ENCODE measurements around the gene NRP1.

The NRP1 gene

GRCh38 chr10:33365871-33366411, 31.5 kb upstream of the NRP1 start:
- TF ChIP-seq, protein P1, sequence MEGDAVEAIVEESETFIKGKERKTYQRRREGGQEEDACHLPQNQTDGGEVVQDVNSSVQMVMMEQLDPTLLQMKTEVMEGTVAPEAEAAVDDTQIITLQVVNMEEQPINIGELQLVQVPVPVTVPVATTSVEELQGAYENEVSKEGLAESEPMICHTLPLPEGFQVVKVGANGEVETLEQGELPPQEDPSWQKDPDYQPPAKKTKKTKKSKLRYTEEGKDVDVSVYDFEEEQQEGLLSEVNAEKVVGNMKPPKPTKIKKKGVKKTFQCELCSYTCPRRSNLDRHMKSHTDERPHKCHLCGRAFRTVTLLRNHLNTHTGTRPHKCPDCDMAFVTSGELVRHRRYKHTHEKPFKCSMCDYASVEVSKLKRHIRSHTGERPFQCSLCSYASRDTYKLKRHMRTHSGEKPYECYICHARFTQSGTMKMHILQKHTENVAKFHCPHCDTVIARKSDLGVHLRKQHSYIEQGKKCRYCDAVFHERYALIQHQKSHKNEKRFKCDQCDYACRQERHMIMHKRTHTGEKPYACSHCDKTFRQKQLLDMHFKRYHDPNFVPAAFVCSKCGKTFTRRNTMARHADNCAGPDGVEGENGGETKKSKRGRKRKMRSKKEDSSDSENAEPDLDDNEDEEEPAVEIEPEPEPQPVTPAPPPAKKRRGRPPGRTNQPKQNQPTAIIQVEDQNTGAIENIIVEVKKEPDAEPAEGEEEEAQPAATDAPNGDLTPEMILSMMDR (conservative IDR thresholded peaks at IDR 0.05; ENCODE audit: control insufficient read depth, insufficient read depth, low read depth, low read length): no peak
- no peak overlapping the region for H3K4me3 ChIP-seq (ENCODE audit: control insufficient read depth, low read depth, low read length)
- DNase-seq (ENCODE audit: low read depth): peak; percentile 98

- TF ChIP-seq, protein P1 (conservative IDR thresholded peaks at IDR 0.05; ENCODE audit: control insufficient read depth, insufficient read depth, low read depth, low read length): no peak
- no peak for DNase-seq (ENCODE audit: low read depth)
- no peak overlapping the region for H3K4me3 ChIP-seq (ENCODE audit: control insufficient read depth, low read depth, low read length)
Measured at GRCh38 chr10:33365301-33365700, 30.8 kb upstream of the NRP1 start.

DNA sequence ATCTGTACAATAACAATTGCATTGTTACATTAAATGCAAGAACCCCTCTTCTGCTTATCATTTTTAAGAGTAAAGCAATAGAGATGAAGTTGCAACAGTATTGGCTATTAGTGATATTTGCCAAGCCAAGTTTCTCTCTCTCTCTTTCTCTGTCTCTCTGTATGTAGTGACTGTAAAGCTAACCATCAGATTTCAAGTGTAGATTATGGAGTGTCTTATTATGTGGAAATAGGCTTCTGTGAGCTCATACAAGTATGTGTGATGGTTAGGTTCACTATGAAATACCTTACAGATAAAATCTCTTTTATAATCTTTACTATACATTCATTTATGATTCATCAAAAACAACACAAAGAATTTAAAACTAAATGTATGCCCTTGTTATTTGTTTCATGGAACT, 28.6 kb upstream of the NRP1 start:
- H3K4me3 ChIP-seq (ENCODE audit: control insufficient read depth, low read depth, low read length): no peak overlapping the region
- TF ChIP-seq, protein P1 (conservative IDR thresholded peaks at IDR 0.05; ENCODE audit: control insufficient read depth, insufficient read depth, low read depth, low read length): no peak
- no peak for DNase-seq (ENCODE audit: low read depth)

DNA sequence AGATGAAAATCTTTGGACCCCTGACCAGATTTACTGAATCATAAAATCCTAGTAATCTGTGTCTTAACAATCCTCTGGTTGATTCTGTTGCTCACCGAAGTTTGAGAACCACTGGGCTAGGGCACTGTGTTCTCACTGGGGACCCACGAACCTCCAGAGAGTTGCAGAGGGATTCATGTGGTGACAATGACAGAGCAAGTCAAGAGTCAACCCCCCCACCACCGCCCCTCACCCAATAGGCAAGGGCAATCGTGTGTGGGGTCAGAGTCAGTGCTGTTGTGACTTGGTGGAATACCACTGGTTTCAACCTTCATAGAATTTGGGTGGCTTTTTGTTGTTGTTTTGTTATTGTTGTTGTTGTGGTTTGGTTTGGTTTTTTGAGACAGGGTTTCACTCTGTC, 23.5 kb upstream of the NRP1 start:
- DNase-seq (ENCODE audit: low read depth): no peak
- TF ChIP-seq, protein P1 (conservative IDR thresholded peaks at IDR 0.05; ENCODE audit: control insufficient read depth, insufficient read depth, low read depth, low read length): no peak
- no peak overlapping the region for H3K4me3 ChIP-seq (ENCODE audit: control insufficient read depth, low read depth, low read length)

- TF ChIP-seq, protein P1 (conservative IDR thresholded peaks at IDR 0.05; ENCODE audit: control insufficient read depth, insufficient read depth, low read depth, low read length): no peak
- no peak for DNase-seq (ENCODE audit: low read depth)
- no peak overlapping the region for H3K4me3 ChIP-seq (ENCODE audit: control insufficient read depth, low read depth, low read length)
Measured at GRCh38 chr10:33355274-33355673, 20.8 kb upstream of the NRP1 start.

DNA sequence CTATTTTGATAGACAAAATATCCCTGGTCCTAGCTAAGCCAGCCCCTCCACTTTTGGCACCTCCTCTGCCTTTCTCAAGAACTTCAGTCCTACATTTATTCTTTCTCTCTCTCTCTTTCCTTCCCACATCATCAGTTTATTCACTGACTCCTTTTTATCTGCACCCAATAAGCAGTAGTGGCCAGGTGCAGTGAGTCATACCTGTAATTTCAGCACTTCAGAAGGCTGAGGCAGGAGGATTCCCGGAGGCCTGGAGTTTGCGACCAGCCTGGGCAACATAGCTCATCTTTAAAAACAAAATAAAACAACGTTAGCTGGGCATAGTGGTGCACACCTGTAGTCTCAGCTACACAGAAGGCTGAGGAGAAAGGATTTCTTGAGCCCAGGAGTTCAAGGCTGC, 19.4 kb upstream of the NRP1 start:
- TF ChIP-seq, protein P1 (conservative IDR thresholded peaks at IDR 0.05; ENCODE audit: control insufficient read depth, insufficient read depth, low read depth, low read length): no peak

GRCh38 chr10:33353334-33353733, 18.9 kb upstream of the NRP1 start:
- TF ChIP-seq, protein P1 (conservative IDR thresholded peaks at IDR 0.05; ENCODE audit: control insufficient read depth, insufficient read depth, low read depth, low read length): no peak
- H3K4me3 ChIP-seq (ENCODE audit: control insufficient read depth, low read depth, low read length): no peak overlapping the region
- no peak for DNase-seq (ENCODE audit: low read depth)

More for the DNA sequence above, 19.4 kb upstream of the NRP1 start:
- H3K4me3 ChIP-seq (ENCODE audit: control insufficient read depth, low read depth, low read length): no peak overlapping the region
- DNase-seq (ENCODE audit: low read depth): no peak

Data from fibroblast of mammary gland (primary cell).